SK-N-MC (cell line): ENCODE data around the gene PCYT2.

Experiments
- EZH2 ChIP-seq: fragments of 200-600 bp; sonication (generic); IDR thresholded peaks from one replicate; pipeline ENCODE4 v1.6.1; 2017; ENCODE audit warnings: antibody characterized with exemption
- POLR2AphosphoS5 ChIP-seq: IDR thresholded peaks from 2 replicates; pipeline ENCODE4 v1.6.1; 2012; ENCODE audit warnings: mild to moderate bottlenecking, low read depth, low read length, borderline replicate concordance

DNA sequence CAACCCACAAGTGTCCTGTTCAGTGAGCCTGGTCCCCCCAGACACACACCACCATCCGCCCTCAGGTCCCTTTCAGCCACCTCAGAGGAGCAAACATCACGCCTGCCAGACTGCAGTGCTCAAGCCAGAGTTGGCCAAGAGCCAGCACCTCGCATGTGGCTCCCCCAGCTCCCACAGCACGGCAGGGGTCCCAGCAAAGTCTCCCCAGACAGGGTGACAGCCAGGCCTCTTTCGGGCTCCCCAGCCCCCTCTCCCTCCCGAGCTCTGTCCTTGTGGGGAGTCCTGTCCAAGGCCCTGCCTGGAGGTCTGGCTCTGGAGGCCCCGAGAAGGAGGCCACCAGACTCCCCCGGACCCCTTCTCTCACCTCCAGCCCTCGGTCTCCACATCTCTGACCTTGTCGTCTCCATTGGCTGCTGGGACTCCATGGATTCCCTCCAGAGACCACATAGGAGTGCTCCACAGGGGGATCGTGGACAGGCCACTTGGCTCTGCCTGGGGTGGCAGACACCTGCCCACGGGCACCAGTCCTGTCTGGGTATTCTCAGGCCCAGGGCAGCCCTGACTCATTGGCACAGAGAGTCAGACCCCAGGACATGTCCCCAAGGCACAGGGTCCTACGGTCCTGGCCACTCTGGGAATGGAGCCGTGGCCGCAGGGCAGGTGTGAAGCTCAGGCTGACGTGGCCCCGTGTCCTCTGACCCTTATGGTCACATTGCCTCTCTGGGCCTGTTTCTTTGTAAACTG lies 37.6 kb upstream of the PCYT2 start:
- TF ChIP-seq POLR2AphosphoS5: no peak
- no peak for TF ChIP-seq EZH2
